Duodenal mucosa (tissue), 2 donors: ENCODE measurements around the gene GTSF1L.

Experiments
- H3K27ac ChIP-seq: one replicate; pipeline ENCODE4 v1.7.0; 2013; ENCODE audit warnings: low read depth, low read length
- H3K27me3 ChIP-seq, 2 donors: one replicate each; pipeline ENCODE4 v1.7.0; 2013; ENCODE audit warnings: low read length in 2 of 2, control low read depth in 1 of 2; ENCODE audit not compliant: insufficient read depth in 2 of 2, control insufficient read depth in 1 of 2
- H3K36me3 ChIP-seq, 2 donors: one replicate each; pipeline ENCODE4 v1.7.0; 2013; ENCODE audit warnings: low read length in 2 of 2, control low read depth in 1 of 2; ENCODE audit not compliant: insufficient read depth in 2 of 2, control insufficient read depth in 1 of 2
- H3K4me1 ChIP-seq, 2 donors: one replicate each; pipeline ENCODE4 v1.7.0; 2013; ENCODE audit warnings: low read length in 2 of 2, control low read depth in 1 of 2; ENCODE audit not compliant: insufficient read depth in 2 of 2, control insufficient read depth in 1 of 2
- H3K4me3 ChIP-seq, 2 donors: one replicate each; pipeline ENCODE4 v1.7.0; 2013; ENCODE audit warnings: low read length in 2 of 2, low read depth in 1 of 2
- H3K9ac ChIP-seq, 2 donors: one replicate each; pipeline ENCODE4 v1.7.0; 2013; ENCODE audit warnings: low read length in 2 of 2, low read depth in 1 of 2
- H3K9me3 ChIP-seq, 2 donors: one replicate each; pipeline ENCODE4 v1.7.0; 2013; ENCODE audit warnings: low read length in 2 of 2, control low read depth in 1 of 2; ENCODE audit not compliant: control insufficient read depth in 1 of 2

GTSF1L gene

GRCh38 chr20:43728686-43729255 lies 2.0 kb upstream of the GTSF1L start:
- H3K4me3 ChIP-seq = no peak overlapping the region
- no peaks in the 10 kb centered on the region for H3K9me3 ChIP-seq
- no peaks in the 10 kb centered on the region for H3K4me1 ChIP-seq
- no peak overlapping the region for H3K9ac ChIP-seq
- H3K27ac ChIP-seq = no peak overlapping the region
- H3K27me3 ChIP-seq = no peaks in the 10 kb centered on the region
- H3K36me3 ChIP-seq = no peaks in the 10 kb centered on the region

GRCh38 chr20:43727980-43728590 lies 1.3 kb upstream of the GTSF1L start:
- H3K9me3 ChIP-seq = no peaks in the 10 kb centered on the region
- H3K36me3 ChIP-seq = no peaks in the 10 kb centered on the region
- no peaks in the 10 kb centered on the region for H3K4me1 ChIP-seq
- H3K27ac ChIP-seq = no peak overlapping the region
- H3K27me3 ChIP-seq = no peaks in the 10 kb centered on the region
- H3K9ac ChIP-seq = no peak overlapping the region
- H3K4me3 ChIP-seq = no peak overlapping the region

- no peaks in the 10 kb centered on the region for H3K4me1 ChIP-seq
- no peaks in the 10 kb centered on the region for H3K36me3 ChIP-seq
- no peak overlapping the region for H3K4me3 ChIP-seq
- no peak overlapping the region for H3K9ac ChIP-seq
- no peaks in the 10 kb centered on the region for H3K9me3 ChIP-seq
- no peaks in the 10 kb centered on the region for H3K27me3 ChIP-seq
- no peak overlapping the region for H3K27ac ChIP-seq
Observed at GRCh38 chr20:43726333-43726732, 469 bp downstream of the GTSF1L start.

- H3K9ac ChIP-seq = no peak overlapping the region
- no peaks in the 10 kb centered on the region for H3K9me3 ChIP-seq
- H3K4me1 ChIP-seq = no peaks in the 10 kb centered on the region
- no peaks in the 10 kb centered on the region for H3K27me3 ChIP-seq
- H3K4me3 ChIP-seq = no peak overlapping the region
- no peaks in the 10 kb centered on the region for H3K36me3 ChIP-seq
- no peak overlapping the region for H3K27ac ChIP-seq
Observed at GRCh38 chr20:43725666-43726065, 1.1 kb downstream of the GTSF1L start.

- H3K27ac ChIP-seq = no peak overlapping the region
- H3K9me3 ChIP-seq = no peaks in the 10 kb centered on the region
- no peaks in the 10 kb centered on the region for H3K27me3 ChIP-seq
- H3K4me3 ChIP-seq = no peak overlapping the region
- no peaks in the 10 kb centered on the region for H3K4me1 ChIP-seq
- H3K36me3 ChIP-seq = no peaks in the 10 kb centered on the region
- no peak overlapping the region for H3K9ac ChIP-seq
Observed at GRCh38 chr20:43724383-43724782, 2.4 kb downstream of the GTSF1L start.

GRCh38 chr20:43723735-43724134 lies 3.1 kb downstream of the GTSF1L start:
- Histone ChIP-seq H3K4me1 (no peaks in the 10 kb centered on the region), H3K27me3 (no peaks in the 10 kb centered on the region), H3K9ac (no peak overlapping the region), H3K36me3 (no peaks in the 10 kb centered on the region), H3K9me3 (no peaks in the 10 kb centered on the region), H3K4me3 (no peak overlapping the region), H3K27ac (no peak overlapping the region)

- H3K27ac ChIP-seq = no peak overlapping the region
- no peaks in the 10 kb centered on the region for H3K27me3 ChIP-seq
- no peak overlapping the region for H3K4me3 ChIP-seq
- H3K36me3 ChIP-seq = no peaks in the 10 kb centered on the region
- H3K9me3 ChIP-seq = no peaks in the 10 kb centered on the region
- H3K9ac ChIP-seq = no peak overlapping the region
- H3K4me1 ChIP-seq = no peaks in the 10 kb centered on the region
Observed at GRCh38 chr20:43723186-43723585, 3.6 kb downstream of the GTSF1L start.

- H3K27me3 ChIP-seq = no peaks in the 10 kb centered on the region
- no peaks in the 10 kb centered on the region for H3K4me1 ChIP-seq
- no peak overlapping the region for H3K4me3 ChIP-seq
- H3K27ac ChIP-seq = no peak overlapping the region
- H3K9me3 ChIP-seq = no peaks in the 10 kb centered on the region
- H3K36me3 ChIP-seq = no peaks in the 10 kb centered on the region
- no peak overlapping the region for H3K9ac ChIP-seq
Observed at GRCh38 chr20:43722153-43722505, 4.7 kb downstream of the GTSF1L start.

GRCh38 chr20:43721429-43722152 lies 5.2 kb downstream of the GTSF1L start:
- Histone ChIP-seq H3K27me3 (no peaks in the 10 kb centered on the region), H3K9ac (no peak overlapping the region), H3K4me3 (no peak overlapping the region), H3K36me3 (no peaks in the 10 kb centered on the region), H3K9me3 (no peaks in the 10 kb centered on the region), H3K4me1 (no peaks in the 10 kb centered on the region), H3K27ac (no peak overlapping the region)

- H3K27ac ChIP-seq = no peak overlapping the region
Observed at GRCh38 chr20:43721097-43721428, 5.7 kb downstream of the GTSF1L start.

More at GRCh38 chr20:43721097-43721428, 5.7 kb downstream of the GTSF1L start:
- Histone ChIP-seq H3K4me1 (no peaks in the 10 kb centered on the region), H3K36me3 (no peaks in the 10 kb centered on the region), H3K9ac (no peak overlapping the region), H3K4me3 (no peak overlapping the region), H3K9me3 (no peaks in the 10 kb centered on the region), H3K27me3 (no peaks in the 10 kb centered on the region)
